ENCODE data around the gene NOTUM.
"Not testable (repeated sequence)": the region's sequence is repeated elsewhere in the genome, so short reads cannot be mapped to it uniquely, and the experiment has no call there.

The NOTUM gene

DNA sequence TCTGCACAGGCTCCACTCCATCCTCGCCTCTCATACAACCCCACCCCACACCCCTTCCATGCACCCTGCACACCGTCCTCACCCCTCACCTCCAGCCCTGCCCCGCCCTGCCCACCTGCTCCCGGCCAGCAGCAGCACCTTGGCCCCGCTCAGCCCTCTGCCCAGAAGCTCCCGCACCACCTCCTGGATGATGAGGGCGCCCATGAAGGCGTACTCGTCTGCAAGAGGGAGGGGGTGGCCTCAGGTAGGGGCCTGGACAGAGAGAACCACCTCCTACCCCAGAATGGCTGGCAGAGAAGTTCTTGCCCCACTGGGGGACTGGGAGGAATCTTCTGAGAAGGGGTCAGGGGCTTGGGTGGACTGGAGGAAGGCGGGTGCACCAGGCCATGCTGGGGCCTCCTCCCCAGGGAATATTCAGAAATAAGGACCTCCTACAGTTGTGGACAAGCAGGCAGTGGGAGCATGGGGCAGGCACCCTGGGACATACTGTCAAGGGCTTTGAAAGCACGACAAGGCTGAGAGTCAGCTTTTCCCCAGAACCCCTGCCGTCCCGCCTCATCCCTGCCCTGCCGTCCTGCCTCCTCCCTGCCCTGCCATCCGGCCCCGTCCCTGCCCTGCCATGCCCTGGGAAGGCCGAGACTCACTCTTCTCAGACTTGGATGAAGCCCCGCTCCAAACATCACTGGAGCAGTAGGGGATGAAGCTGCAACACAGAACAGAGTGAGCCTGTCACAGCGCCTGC lies 3.1 kb downstream of the NOTUM start:
- DNase-seq (ENCODE audit: low spot score) = no peak

- DNase-seq (ENCODE audit: low spot score) = no peak
Measured at GRCh38 chr17:81956607-81957589, 4.1 kb downstream of the NOTUM start.

- DNase-seq (ENCODE audit: low spot score) = no peak
Measured at GRCh38 chr17:81955756-81956544, 5.0 kb downstream of the NOTUM start.

DNA sequence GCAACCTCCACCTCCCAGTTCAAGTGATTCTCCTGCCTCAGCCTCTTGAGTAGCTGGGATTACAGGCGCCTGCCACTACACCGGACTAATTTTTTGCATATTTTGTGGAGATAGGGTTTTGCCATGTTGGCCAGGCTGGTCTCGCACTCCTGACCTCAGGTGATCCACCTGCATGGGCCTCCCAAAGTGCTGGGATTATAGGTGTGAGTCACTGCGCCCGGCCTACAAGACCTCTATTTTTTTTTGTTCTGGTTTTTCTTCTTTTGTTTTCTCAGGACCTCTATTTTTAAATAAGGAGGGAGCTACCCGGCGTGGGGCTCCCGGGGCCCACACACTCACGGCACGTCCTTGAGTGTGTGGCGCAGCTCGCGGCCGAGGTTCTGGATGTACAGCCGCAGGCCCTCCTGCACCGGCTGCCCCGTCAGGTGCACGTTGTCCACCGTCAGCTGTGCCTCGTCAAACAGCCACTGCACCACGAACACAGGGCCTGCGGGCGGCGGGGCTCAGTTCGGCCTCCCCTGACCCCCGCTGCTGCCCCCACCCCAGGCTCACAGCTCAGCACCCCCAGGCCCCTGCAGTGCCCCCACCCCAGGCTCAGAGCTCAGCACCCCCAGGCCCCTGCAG lies 5.8 kb downstream of the NOTUM start:
- no peak for DNase-seq (ENCODE audit: low spot score)

DNA sequence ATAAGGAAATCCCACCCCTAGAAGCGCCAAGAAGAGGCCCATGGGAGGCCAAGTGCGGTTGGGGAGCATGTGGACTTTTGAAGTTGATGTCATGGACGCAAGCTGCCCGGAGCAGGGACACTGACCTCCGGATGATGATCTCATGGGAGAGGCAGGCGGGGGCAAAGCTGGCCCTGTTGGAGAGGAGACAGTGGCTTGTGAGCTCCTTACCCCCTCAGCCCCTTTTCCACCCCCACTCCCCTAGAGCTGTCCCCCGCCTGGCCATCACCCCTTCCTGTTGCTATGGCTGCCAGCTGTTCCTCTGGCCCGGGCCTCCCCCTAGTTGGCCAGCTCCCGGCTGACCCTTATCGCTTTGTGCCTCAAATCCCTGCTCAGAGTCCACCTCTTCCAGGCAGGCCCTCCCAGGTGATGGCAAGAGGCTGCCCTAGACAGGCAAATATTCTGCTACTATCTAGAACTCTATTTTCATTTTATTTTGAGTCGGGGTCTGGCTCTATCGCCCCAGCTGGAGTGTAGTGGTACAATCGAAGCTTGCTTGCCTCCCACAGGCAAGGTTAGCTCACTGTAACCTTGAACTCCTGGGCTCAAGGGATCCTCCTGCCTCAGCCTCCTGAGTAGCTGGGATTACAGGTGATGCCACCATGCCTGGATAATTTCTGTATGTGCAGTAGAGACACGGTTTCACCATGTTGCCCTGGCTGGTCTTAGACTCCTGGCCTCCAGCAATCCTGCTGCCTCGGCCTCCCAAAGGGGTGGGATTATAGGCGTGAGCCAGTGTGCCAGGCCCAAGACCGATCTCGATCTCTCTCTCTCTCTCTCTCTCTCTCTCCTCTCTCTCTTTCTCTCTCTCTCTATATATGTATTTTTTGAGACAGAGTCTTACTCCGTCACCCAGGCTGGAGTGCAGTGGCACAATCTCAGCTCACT lies 6.6 kb downstream of the NOTUM start:
- no peak for DNase-seq (ENCODE audit: low spot score)

GRCh38 chr17:81953443-81953842 lies 7.5 kb downstream of the NOTUM start:
- not testable (repeated sequence) for DNase-seq (ENCODE audit: low spot score)

DNA sequence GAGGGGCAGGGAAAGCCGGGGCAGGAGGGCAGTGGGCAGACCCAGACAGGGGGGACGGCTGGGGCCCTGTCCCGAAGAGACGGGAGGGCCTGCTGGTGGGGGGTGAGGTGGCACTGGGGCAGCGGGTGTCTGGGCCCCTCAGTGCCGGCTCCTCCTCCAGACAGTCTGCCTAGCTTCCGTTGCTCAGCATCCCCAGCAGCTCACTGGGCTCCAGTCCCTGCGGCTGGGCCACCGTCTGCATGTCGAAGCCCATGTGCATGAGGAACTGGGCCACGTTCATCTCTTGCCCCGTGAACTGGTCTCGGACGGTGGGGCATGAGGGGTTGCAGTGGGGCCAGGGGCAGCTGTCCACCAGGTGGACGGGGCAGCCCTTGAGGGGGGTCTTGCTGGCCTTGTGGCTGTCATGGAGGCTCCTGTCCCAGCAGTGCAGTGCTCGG lies 8.2 kb downstream of the NOTUM start:
- DNase-seq (ENCODE audit: low spot score) = no peak

DNA sequence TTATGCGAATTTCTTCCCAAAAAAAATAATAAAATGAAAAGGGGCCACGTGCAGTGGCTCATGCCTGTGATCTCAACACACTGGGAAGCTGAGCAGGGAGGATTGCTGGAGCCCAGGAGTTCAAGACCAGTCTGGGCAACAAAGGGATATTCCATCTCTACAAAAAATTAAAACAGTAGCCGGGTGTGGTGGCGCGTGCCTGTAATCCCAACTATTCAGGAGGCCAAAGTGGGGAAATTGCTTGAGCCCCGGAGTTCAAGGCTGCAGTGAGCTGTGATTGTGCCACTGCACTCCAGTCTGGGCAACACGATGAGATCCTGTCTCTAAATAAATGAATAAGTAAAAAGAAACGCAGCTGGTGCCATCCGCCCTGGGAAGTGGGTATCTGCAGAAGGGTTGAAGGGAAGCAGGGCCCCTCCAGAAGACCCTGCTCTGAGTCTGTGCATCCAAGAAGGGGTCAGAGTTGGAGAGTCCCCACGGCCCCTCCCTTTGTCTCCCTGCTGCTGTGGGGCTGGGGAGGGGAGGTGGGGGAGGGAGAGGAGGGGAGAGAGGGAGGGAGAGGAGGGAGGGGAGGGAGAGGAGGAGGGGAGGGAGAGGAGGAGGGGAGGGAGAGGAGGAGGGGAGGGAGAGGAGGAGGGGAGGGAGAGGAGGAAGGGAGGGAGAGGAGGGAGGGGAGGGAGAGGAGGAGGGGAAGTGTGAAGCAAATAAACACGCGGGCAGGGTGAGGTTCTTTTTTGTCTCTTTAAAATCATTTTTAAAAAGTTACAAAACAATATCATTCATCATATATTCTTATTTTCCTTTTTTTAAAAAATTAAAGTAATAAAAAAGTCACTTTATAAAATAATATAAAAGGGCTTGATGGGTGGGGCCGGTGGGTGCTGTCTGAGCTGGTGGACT lies 9.0 kb downstream of the NOTUM start:
- no peak for DNase-seq (ENCODE audit: low spot score)

DNA sequence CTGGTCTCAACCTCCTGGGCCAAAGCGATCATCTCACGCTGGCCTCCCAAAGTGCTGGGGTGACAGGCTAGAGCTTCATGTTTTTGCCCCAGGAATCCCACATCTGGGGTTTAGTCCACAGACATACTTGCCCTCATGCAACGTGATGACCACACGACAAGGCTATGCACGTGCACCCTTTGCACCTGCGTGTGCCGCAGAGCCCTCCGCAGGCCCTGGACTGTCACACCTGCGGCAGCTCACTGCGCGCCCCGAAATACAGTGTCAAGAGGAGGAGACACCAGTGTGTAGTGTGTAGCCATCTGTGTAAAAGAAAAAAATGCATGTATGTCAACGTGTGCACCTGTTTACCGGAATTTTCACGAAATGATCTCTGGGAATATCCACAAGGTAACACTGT lies 10.5 kb downstream of the NOTUM start:
- no peak for DNase-seq (ENCODE audit: low spot score)

DNA sequence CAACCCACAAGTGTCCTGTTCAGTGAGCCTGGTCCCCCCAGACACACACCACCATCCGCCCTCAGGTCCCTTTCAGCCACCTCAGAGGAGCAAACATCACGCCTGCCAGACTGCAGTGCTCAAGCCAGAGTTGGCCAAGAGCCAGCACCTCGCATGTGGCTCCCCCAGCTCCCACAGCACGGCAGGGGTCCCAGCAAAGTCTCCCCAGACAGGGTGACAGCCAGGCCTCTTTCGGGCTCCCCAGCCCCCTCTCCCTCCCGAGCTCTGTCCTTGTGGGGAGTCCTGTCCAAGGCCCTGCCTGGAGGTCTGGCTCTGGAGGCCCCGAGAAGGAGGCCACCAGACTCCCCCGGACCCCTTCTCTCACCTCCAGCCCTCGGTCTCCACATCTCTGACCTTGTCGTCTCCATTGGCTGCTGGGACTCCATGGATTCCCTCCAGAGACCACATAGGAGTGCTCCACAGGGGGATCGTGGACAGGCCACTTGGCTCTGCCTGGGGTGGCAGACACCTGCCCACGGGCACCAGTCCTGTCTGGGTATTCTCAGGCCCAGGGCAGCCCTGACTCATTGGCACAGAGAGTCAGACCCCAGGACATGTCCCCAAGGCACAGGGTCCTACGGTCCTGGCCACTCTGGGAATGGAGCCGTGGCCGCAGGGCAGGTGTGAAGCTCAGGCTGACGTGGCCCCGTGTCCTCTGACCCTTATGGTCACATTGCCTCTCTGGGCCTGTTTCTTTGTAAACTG lies 12.2 kb downstream of the NOTUM start:
- no peak for DNase-seq (ENCODE audit: low spot score)

- DNase-seq (ENCODE audit: low spot score) = no peak
Measured at GRCh38 chr17:81947189-81947588, 13.8 kb downstream of the NOTUM start, which contains the start of gene MYADML2. TSS of gene MYADML2 (minus strand) at chr17:81947233. CDS start at chr17:81941741, 5,492 bp downstream.

GRCh38 chr17:81944858-81945257 lies 16.1 kb downstream of the NOTUM start:
- DNase-seq (ENCODE audit: low spot score) = no peak

DNA sequence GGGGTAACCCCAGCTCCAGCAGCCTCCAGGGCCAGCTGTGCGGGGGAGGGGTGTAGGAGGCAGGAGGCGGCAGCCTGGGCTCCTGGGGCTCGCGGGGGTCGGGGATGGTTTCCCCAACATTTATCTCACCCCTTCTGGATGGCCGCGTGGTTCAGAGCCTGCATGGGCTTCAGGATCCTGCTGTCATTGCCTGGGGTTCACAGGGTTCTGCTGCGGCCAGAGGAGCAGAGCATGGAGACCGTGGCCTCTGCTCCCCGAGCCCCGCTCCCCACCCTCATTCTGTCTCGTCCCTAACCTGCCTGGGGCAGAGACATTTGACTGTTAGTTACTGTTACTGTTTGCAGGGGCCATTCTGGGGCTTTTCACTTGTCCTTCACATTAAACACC lies 18.8 kb downstream of the NOTUM start:
- DNase-seq (ENCODE audit: low spot score) = no peak

DNA sequence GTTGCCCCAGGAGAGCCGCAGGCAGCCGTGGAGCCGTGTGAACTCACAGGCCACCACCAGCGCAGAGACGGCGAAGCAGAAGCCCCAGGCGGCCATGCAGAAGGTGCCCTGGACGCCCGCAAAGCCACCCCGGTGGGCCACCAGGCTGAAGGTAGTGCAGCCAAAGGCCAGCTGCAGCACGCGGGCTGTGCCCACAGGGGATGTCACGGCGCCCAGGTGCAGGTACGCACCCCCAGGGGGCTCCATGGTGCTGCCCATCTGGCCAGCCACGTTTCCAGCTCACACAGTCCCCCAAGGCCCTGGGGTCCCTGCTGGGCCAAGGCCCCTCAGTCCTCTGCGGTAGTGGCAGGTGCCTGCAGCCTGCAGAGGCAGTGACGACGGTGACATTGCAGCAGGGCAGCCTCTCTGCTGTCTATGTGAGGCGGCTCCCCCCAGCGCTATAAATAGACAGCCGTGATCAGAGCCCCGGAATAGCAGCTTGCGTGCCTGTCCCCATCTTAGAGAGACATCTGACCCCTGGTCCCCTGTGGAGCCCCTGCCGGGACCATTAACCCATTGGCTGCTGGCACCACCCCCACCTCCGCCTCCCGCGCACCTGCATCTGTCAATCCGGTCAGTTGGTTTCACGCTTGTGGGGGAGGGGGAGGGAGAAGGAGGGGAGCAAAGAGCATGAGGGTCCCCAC lies 19.4 kb downstream of the NOTUM start:
- DNase-seq (ENCODE audit: low spot score) = no peak

DNA sequence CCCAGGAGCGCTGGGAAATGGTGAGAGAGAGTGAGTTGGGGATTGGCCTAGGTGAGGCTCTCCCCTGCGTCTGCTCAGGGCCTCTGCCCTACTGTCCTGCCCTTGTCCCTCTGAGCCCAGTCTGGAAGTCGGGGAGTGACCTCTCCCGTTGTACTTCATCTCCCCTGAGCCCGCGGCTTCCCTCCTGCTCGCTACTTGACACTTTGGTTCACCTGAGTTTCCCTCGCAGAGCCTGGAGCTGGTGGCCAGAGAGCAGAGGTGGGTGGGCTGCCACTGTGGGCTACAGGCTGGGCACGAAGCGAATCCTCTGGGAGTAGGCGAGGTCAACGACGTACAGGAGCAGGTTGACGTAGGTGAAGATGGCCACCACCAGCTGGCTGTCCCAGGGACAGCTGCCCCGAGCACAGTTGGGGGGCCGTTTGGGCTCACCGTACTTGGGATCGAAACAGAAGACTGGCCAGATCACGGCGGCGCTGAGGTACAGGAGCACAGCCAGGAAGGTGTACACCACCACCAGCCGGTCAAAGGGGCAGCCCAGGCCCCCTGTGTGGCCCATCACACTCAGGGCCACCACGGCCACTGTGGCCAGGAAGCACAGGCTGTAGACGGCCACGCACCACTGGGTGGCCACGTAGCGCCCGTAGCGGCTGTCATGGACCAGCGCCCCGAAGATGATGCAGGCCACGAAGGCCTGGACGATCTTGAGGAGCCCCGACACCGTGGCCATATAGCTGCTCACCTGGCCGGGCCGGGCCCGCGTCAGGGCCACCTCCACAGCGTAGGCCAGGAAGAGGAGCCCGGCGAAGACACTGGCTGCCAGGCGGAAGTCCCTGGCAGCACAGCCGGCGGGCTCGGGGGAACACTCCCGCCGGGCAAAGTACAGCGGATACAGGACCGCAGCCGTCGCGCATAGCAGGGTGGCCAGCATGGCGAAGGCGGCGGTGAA lies 20.2 kb downstream of the NOTUM start:
- DNase-seq (ENCODE audit: low spot score) = no peak

- DNase-seq (ENCODE audit: low spot score) = no peak
Measured at GRCh38 chr17:81939881-81940385, 21.1 kb downstream of the NOTUM start.

DNA sequence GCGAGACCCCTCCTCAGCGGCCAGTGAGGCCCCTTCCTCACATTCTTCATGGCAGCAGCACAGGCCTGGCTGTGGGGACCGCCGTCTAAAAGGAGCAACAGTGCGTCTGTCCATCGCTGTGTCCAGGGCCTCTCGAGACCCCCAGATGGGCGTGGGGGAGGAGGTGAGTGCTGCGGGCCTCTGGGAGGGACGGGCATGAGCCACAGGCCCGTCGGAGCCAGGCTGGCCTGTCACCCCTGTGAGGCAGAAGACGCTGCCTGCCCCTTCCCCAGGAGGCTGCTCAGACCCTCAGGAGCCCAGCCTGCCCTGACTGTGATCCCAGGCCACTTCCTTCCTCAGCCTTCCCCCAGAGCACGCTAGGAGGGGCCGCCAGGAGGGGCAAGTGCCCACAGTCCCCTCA lies 21.8 kb downstream of the NOTUM start:
- no peak for DNase-seq (ENCODE audit: low spot score)
